Measurements from ENCODE around the gene HDAC4. TPM values are rescaled to one million over a fixed set of nuclear protein-coding genes. Genes with fewer than 3 reads are reported as not detected.

The HDAC4 gene
- total RNA-seq, 4 donors from 2014 or later, result 21.6 to 72.7 (median 35.2) TPM

GRCh38 chr2:239025951-239026461 lies 374.8 kb downstream of the HDAC4 start:
- H3K27me3 ChIP-seq, result peaks cover 0 to 58% (median 0%) of the 10 kb centered on the region in 4 donors
- H3K36me3 ChIP-seq, result no peaks in the 10 kb centered on the region
- WGBS, 2 donors, result 85 to 86% methylated on average over 2 to 8 of the region's 14 CpGs
- H3K27ac ChIP-seq, result no peak overlapping the region
- no peak for TF ChIP-seq CTCF (IDR thresholded peaks at IDR 0.05)
- no peak for TF ChIP-seq POLR2A (IDR thresholded peaks at IDR 0.05)
- H3K9me3 ChIP-seq, result no peaks in the 10 kb centered on the region
- intact Hi-C loops (cut with DNase I), result no loop called here
- H3K4me3 ChIP-seq, result no peak overlapping the region
- peaks cover 0 to 12% (median 0%) of the 10 kb centered on the region in 3 donors for H3K4me1 ChIP-seq
- no peak for DNase-seq

- Histone ChIP-seq H3K27me3 (peaks cover 0 to 51% (median 0%) of the 10 kb centered on the region in 4 donors), H3K27ac (no peak overlapping the region), H3K36me3 (no peaks in the 10 kb centered on the region), H3K4me3 (no peak overlapping the region), H3K9me3 (no peaks in the 10 kb centered on the region), H3K4me1 (peaks cover 0 to 12% (median 0%) of the 10 kb centered on the region in 3 donors)
- intact Hi-C loops (cut with DNase I), result no loop called here
- no peak for DNase-seq
- 14 to 53% methylated on average over 5 to 8 of the region's 20 CpGs for WGBS, 2 donors
- no peak for TF ChIP-seq CTCF (IDR thresholded peaks at IDR 0.05)
- no peak for TF ChIP-seq POLR2A (IDR thresholded peaks at IDR 0.05)
These were observed 375.6 kb downstream of the HDAC4 start for GRCh38 chr2:239025096-239025801.

GRCh38 chr2:239024226-239024625 lies 376.6 kb downstream of the HDAC4 start:
- intact Hi-C loops (cut with DNase I), result no loop called here
- TF ChIP-seq CTCF (IDR thresholded peaks at IDR 0.05) (no peak), POLR2A (IDR thresholded peaks at IDR 0.05) (no peak)
- Histone ChIP-seq H3K4me3 (no peak overlapping the region), H3K9me3 (no peaks in the 10 kb centered on the region), H3K27me3 (peaks cover 0 to 47% (median 0%) of the 10 kb centered on the region in 4 donors), H3K36me3 (no peaks in the 10 kb centered on the region), H3K27ac (no peak overlapping the region), H3K4me1 (peaks cover 0 to 12% (median 0%) of the 10 kb centered on the region in 3 donors)
- 60 to 73% methylated on average over 4 of the region's 7 CpGs for WGBS, 2 donors
- no peak for DNase-seq

- no peaks in the 10 kb centered on the region for H3K36me3 ChIP-seq
- H3K4me3 ChIP-seq, result no peak overlapping the region
- H3K9me3 ChIP-seq, result no peaks in the 10 kb centered on the region
- no peak overlapping the region for H3K27ac ChIP-seq
- no peak for DNase-seq
- intact Hi-C loops (cut with DNase I), result no loop called here
- H3K4me1 ChIP-seq, result peaks cover 0 to 12% (median 0%) of the 10 kb centered on the region in 3 donors
- no peak for TF ChIP-seq POLR2A (IDR thresholded peaks at IDR 0.05)
- TF ChIP-seq CTCF (IDR thresholded peaks at IDR 0.05), result no peak
- 81 to 84% methylated on average over 15 to 16 of the region's 16 CpGs for WGBS, 2 donors
- H3K27me3 ChIP-seq, result peaks cover 0 to 40% (median 0%) of the 10 kb centered on the region in 4 donors
These were observed 378.2 kb downstream of the HDAC4 start for GRCh38 chr2:239022437-239023260.
